Activated T-helper 17 cell treated with anti-CD3 and anti-CD28 coated beads, Interleukin-2, amount 50 U/mL, for 72 hours (primary cell): ENCODE measurements around the gene USP13. TPM values are rescaled to one million over a fixed set of nuclear protein-coding genes. Genes with fewer than 3 reads are reported as not detected.

ENCODE experiments used
- ATAC-seq: fragments of 150-1000 bp; cut with Tn5 transposase; replicated peaks from 2 replicates; pipeline ENCODE4 v1.10.0; 2021; ENCODE audit warnings: mild to moderate bottlenecking, moderate library complexity
- H3K27ac Mint-ChIP-seq: one replicate; pipeline ENCODE4 v1.8.0; 2022; ENCODE audit warnings: mixed read lengths
- H3K27me3 Mint-ChIP-seq: one replicate; pipeline ENCODE4 v1.8.0; 2022; ENCODE audit warnings: mixed read lengths
- H3K36me3 Mint-ChIP-seq: one replicate; pipeline ENCODE4 v1.8.0; 2022; ENCODE audit warnings: low read depth, mild to moderate bottlenecking, mixed read lengths
- H3K4me1 Mint-ChIP-seq: one replicate; pipeline ENCODE4 v1.8.0; 2022; ENCODE audit warnings: mixed read lengths
- H3K4me3 Mint-ChIP-seq: one replicate; pipeline ENCODE4 v1.8.0; 2022; ENCODE audit warnings: mild to moderate bottlenecking, mixed read lengths
- H3K9me3 Mint-ChIP-seq: one replicate; pipeline ENCODE4 v1.8.0; 2022; ENCODE audit warnings: mixed read lengths
- total RNA-seq, 2 donors: library from RNA; stranded (reverse); gene quantifications; one replicate each; pipeline ENCODE4 v1.2.3, GENCODE V29; 2022

USP13 gene
- total RNA-seq, 2 donors from 2014 or later: 4.2 to 12.9 TPM

GRCh38 chr3:179832333-179832854, 179.6 kb downstream of the USP13 start:
- no peaks in the 10 kb centered on the region for H3K4me1 Mint-ChIP-seq
- ATAC-seq: no peak
- H3K4me3 Mint-ChIP-seq: no peak overlapping the region
- no peaks in the 10 kb centered on the region for H3K9me3 Mint-ChIP-seq
- H3K27ac Mint-ChIP-seq: no peak overlapping the region
- H3K27me3 Mint-ChIP-seq: peaks cover 7% of the 10 kb centered on the region
- H3K36me3 Mint-ChIP-seq: no peaks in the 10 kb centered on the region

DNA sequence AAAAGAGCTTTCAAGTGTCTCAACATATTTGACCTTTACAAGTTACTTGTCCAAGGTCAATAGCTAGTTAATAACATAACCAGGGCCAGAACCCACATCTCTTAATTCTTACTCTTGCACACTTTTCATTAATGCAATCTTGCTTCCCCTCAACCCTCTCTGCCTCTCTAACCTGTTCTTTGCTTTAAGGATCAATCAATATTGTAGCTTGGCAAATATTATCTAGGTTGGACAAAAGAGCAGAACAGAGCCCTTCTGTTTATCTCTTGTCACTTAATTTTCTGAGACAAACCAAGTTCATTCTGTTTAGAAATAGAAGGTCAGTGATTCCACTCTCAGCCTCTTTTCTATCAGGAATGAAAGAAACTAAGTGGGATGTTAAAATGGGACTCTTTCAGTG, 180.5 kb downstream of the USP13 start:
- Mint-ChIP-seq H3K4me3 (no peak overlapping the region), H3K27ac (no peak overlapping the region), H3K27me3 (peaks cover 7% of the 10 kb centered on the region), H3K36me3 (no peaks in the 10 kb centered on the region), H3K9me3 (no peaks in the 10 kb centered on the region), H3K4me1 (no peaks in the 10 kb centered on the region)
- ATAC-seq: no peak

GRCh38 chr3:179837374-179837773, 184.5 kb downstream of the USP13 start:
- no peaks in the 10 kb centered on the region for H3K4me1 Mint-ChIP-seq
- H3K27ac Mint-ChIP-seq: no peak overlapping the region
- ATAC-seq: no peak
- peaks cover 7% of the 10 kb centered on the region for H3K27me3 Mint-ChIP-seq
- no peaks in the 10 kb centered on the region for H3K36me3 Mint-ChIP-seq
- no peaks in the 10 kb centered on the region for H3K9me3 Mint-ChIP-seq
- no peak overlapping the region for H3K4me3 Mint-ChIP-seq

Other genes with a start within 250 kb of the USP13 start
- gene GNB4, start 201.6 kb upstream of the USP13 start, total RNA-seq: 1 to 10 TPM in 1 of 2 donors, under 1 TPM in 1; 0.53 to 1.7 TPM
- gene ACTL6A, start 90.1 kb upstream of the USP13 start, total RNA-seq: 10 to 100 TPM; 59.0 to 88.4 TPM
- gene MRPL47, start 48.4 kb upstream of the USP13 start, total RNA-seq: 10 to 100 TPM; 35.9 to 62.6 TPM
- gene NDUFB5, start 48.2 kb upstream of the USP13 start, total RNA-seq: 10 to 100 TPM; 81.7 to 96.9 TPM